Endodermal cell (in vitro differentiated cells): ENCODE results near the gene ARHGDIG. TPM values are rescaled to one million over a fixed set of nuclear protein-coding genes. Genes with fewer than 3 reads are reported as not detected.
A peak's percentile ranks its signal among the peaks of the same experiment; 100 is the strongest.

ENCODE experiments used
- DNase-seq: peaks from one replicate; pipeline ENCODE4 v3.0.0-alpha.2; 2017
- H3K27ac ChIP-seq: 2 replicates; pipeline ENCODE4 v1.5.1; 2013; ENCODE audit warnings: mild to moderate bottlenecking, low read depth, low read length, moderate library complexity
- H3K27me3 ChIP-seq: 2 replicates; pipeline ENCODE4 v1.6.1; 2013; ENCODE audit warnings: mild to moderate bottlenecking, low read length, moderate library complexity; ENCODE audit not compliant: insufficient read depth, control insufficient read depth, poor library complexity, severe bottlenecking
- H3K36me3 ChIP-seq: 2 replicates; pipeline ENCODE4 v1.7.0; 2013; ENCODE audit warnings: mild to moderate bottlenecking, low read length, moderate library complexity; ENCODE audit not compliant: control insufficient read depth, insufficient read depth
- H3K4me1 ChIP-seq: one replicate; pipeline ENCODE4 v1.7.0; 2013; ENCODE audit warnings: low read length; ENCODE audit not compliant: control insufficient read depth, insufficient read depth
- H3K4me3 ChIP-seq: 2 replicates; pipeline ENCODE4 v1.5.1; 2013; ENCODE audit warnings: mild to moderate bottlenecking, low read length, moderate library complexity
- H3K9ac ChIP-seq: 2 replicates; pipeline ENCODE4 v1.6.1; 2013; ENCODE audit warnings: mild to moderate bottlenecking, low read length, moderate library complexity; ENCODE audit not compliant: poor library complexity, severe bottlenecking; ENCODE audit errors: extremely low read depth
- H3K9me3 ChIP-seq: 2 replicates; pipeline ENCODE4 v1.6.1; 2013; ENCODE audit warnings: mild to moderate bottlenecking, low read length, moderate library complexity; ENCODE audit not compliant: control insufficient read depth
- H3K27ac Mint-ChIP-seq: 2 replicates; pipeline ENCODE4 v1.8.0; 2020; ENCODE audit warnings: mixed read lengths
- H3K27me3 Mint-ChIP-seq: 2 replicates; pipeline ENCODE4 v1.8.0; 2021; ENCODE audit warnings: mild to moderate bottlenecking, mixed read lengths; ENCODE audit not compliant: insufficient read depth
- H3K36me3 Mint-ChIP-seq: 2 replicates; pipeline ENCODE4 v1.8.0; 2020; ENCODE audit warnings: low read depth, mixed read lengths
- H3K4me1 Mint-ChIP-seq: 2 replicates; pipeline ENCODE4 v1.8.0; 2020; ENCODE audit warnings: mixed read lengths
- H3K4me3 Mint-ChIP-seq: 2 replicates; pipeline ENCODE4 v1.8.0; 2020; ENCODE audit warnings: mild to moderate bottlenecking, moderate library complexity, mixed read lengths
- H3K9me3 Mint-ChIP-seq: 2 replicates; pipeline ENCODE4 v1.8.0; 2020; ENCODE audit warnings: mild to moderate bottlenecking, mixed read lengths
- CTCF ChIP-seq: fragments of 200-600 bp; sonication (generic); conservative IDR thresholded peaks from 2 replicates; pipeline ENCODE4 v1.5.0; 2021; ENCODE audit warnings: antibody characterized with exemption, mild to moderate bottlenecking
- WGBS, 2 experiments: methylation state at CpG; one replicate each; pipeline versions ENCODE4 v1.1.5 to v1.1.7; 2013; ENCODE audit warnings: missing lambda C conversion rate in 2 of 2, mixed read lengths in 1 of 2; ENCODE audit not compliant: insufficient coverage in 1 of 2, insufficient read length in 1 of 2; 5-methylcytosine and 5-hydroxymethylcytosine counted together
- total RNA-seq, 2 donors: library from RNA; stranded (reverse); fragmentation: NEBNext Ultra II Directional in 1 of 2; extraction: Animal tissue kit (Norgen Biotek cat#: 25700) in 1 of 2; gene quantifications; 2 replicates in 1 of 2; 3 replicates in 1 of 2; pipeline ENCODE4 v1.2.1, GENCODE V29; 2021

Gene ARHGDIG
- total RNA-seq, 2 donors from 2014 or later: 6.8 to 19.2 TPM

- peaks cover 27% of the 10 kb centered on the region for H3K27me3 ChIP-seq
- DNase-seq: no peak
- H3K9me3 ChIP-seq: no peaks in the 10 kb centered on the region
Measured at GRCh38 chr16:273547-274421, 6.6 kb upstream of the ARHGDIG start.

GRCh38 chr16:275041-275641 is 5.2 kb upstream of the ARHGDIG start:
- no peaks in the 10 kb centered on the region for H3K9me3 Mint-ChIP-seq

More at GRCh38 chr16:273547-274421, 6.6 kb upstream of the ARHGDIG start:
- H3K9ac ChIP-seq: no peak overlapping the region
- no peak for TF ChIP-seq CTCF
- whole genome bisulfite sequencing, 2 experiments: 90 to 91% methylated on average over 6 to 30 of the region's 30 CpGs
- H3K4me1 ChIP-seq: no peaks in the 10 kb centered on the region
- H3K4me3 Mint-ChIP-seq: no peak overlapping the region
- peaks cover 29% of the 10 kb centered on the region for H3K27me3 Mint-ChIP-seq
- no peak overlapping the region for H3K27ac Mint-ChIP-seq
- no peaks in the 10 kb centered on the region for H3K36me3 Mint-ChIP-seq
- H3K4me1 Mint-ChIP-seq: no peaks in the 10 kb centered on the region
- no peaks in the 10 kb centered on the region for H3K9me3 Mint-ChIP-seq
- H3K36me3 ChIP-seq: no peaks in the 10 kb centered on the region
- no peak overlapping the region for H3K4me3 ChIP-seq
- H3K27ac ChIP-seq: no peak overlapping the region

GRCh38 chr16:275786-276232 is 4.6 kb upstream of the ARHGDIG start, which contains the start of gene RGS11:
RGS11 (minus strand) TSS chr16:275944; CDS start chr16:275911, 33 bp downstream.
- TF ChIP-seq CTCF: no peak
- H3K4me3 Mint-ChIP-seq: peak within 1 kb of the TSS; percentile 52
- 12% methylated on average over 56 of the region's 56 CpGs; no CpG with 5 or more reads in 1 of the 2 experiments for WGBS, 2 experiments
- no peaks in the 10 kb centered on the region for H3K4me1 Mint-ChIP-seq
- H3K9me3 Mint-ChIP-seq: no peaks in the 10 kb centered on the region
- no peaks in the 10 kb centered on the region for H3K36me3 Mint-ChIP-seq
- H3K4me1 ChIP-seq: no peaks in the 10 kb centered on the region
- H3K27ac ChIP-seq: no peak within 1 kb of the TSS
- peaks cover 27% of the 10 kb centered on the region for H3K27me3 ChIP-seq
- DNase-seq: no peak
- no peak within 1 kb of the TSS for H3K27ac Mint-ChIP-seq
- H3K4me3 ChIP-seq: no peak within 1 kb of the TSS
- no peaks in the 10 kb centered on the region for H3K36me3 ChIP-seq
- H3K27me3 Mint-ChIP-seq: peaks cover 29% of the 10 kb centered on the region
- H3K9me3 ChIP-seq: no peaks in the 10 kb centered on the region
- H3K9ac ChIP-seq: no peak within 1 kb of the TSS

More at GRCh38 chr16:275041-275641, 5.2 kb upstream of the ARHGDIG start:
- peak overlapping the region; percentile 51 for H3K4me3 Mint-ChIP-seq
- no peak overlapping the region for H3K9ac ChIP-seq
- no peaks in the 10 kb centered on the region for H3K4me1 ChIP-seq
- no peak overlapping the region for H3K27ac ChIP-seq
- no peaks in the 10 kb centered on the region for H3K4me1 Mint-ChIP-seq
- H3K4me3 ChIP-seq: no peak overlapping the region
- H3K27me3 ChIP-seq: peaks cover 27% of the 10 kb centered on the region
- no peaks in the 10 kb centered on the region for H3K36me3 ChIP-seq
- peak; percentile 79 for DNase-seq
- H3K27ac Mint-ChIP-seq: no peak overlapping the region
- peaks cover 29% of the 10 kb centered on the region for H3K27me3 Mint-ChIP-seq
- no peaks in the 10 kb centered on the region for H3K36me3 Mint-ChIP-seq
- 6 to 11% methylated on average over 22 to 58 of the region's 58 CpGs for WGBS, 2 experiments
- H3K9me3 ChIP-seq: no peaks in the 10 kb centered on the region
- TF ChIP-seq CTCF: no peak
